Measurements from ENCODE around the gene THUMPD3. TPM values are rescaled to one million over a fixed set of nuclear protein-coding genes. Genes with fewer than 3 reads are reported as not detected.

The THUMPD3 gene
- total RNA-seq, 4 donors from 2014 or later, result 5.4 to 26.9 (median 19.4) TPM

DNA sequence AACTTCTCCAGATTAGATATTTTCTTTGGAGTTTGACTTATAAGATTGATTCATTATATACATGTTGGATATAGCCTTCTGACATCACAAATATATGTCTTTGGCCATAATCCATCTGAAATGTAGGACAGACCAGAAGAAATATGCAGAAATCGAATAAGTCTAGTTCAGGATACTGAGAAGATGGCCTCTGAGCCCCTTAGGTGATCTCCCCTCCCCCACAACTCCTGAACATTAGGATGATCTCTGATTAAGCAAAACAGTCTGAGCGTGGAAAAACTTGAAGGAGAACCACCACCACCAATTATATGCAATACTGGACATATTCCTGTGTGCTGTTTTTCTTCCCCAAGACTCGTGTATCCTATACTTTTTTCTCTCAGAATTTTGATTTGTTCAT, 37.8 kb downstream of the THUMPD3 start:
- H3K4me3 ChIP-seq, result no peak overlapping the region
- H3K27ac ChIP-seq, result peak overlapping the region; percentile 98 to 99 (median 98)
- no peaks in the 10 kb centered on the region for H3K9me3 ChIP-seq
- 15 to 24% methylated on average over 3 of the region's 3 CpGs for WGBS, 2 donors (ENCODE audit: low coverage in 1 of 2)
- H3K27me3 ChIP-seq, result no peaks in the 10 kb centered on the region
- in situ Hi-C loops (cut with MboI; ENCODE audit: low pct_ligation_motif_present in 1 of 4, low pct_unique_long_range_greater_than_20kb in 1 of 4, low sequenced_read_pairs in 3 of 4) (no loop called here), intact Hi-C loops (cut with DNase I; ENCODE audit: low total_unique reads) (no loop called here)
- no peak for DNase-seq
- no peak for TF ChIP-seq EP300 (IDR thresholded peaks at IDR 0.05; ENCODE audit: low read depth)
- TF ChIP-seq POLR2AphosphoS5 (IDR thresholded peaks at IDR 0.05), result no peak
- TF ChIP-seq POLR2A (IDR thresholded peaks at IDR 0.05), result no peak
- no peak for TF ChIP-seq CTCF (IDR thresholded peaks at IDR 0.05)
- no peaks in the 10 kb centered on the region for H3K36me3 ChIP-seq
- peaks cover 50 to 71% (median 61%) of the 10 kb centered on the region in 4 donors for H3K4me1 ChIP-seq

- H3K27ac ChIP-seq, result peak overlapping the region; percentile 98 to 99 (median 98)
- intact Hi-C loops (cut with DNase I; ENCODE audit: low total_unique reads) (no loop called here), in situ Hi-C loops (cut with MboI; ENCODE audit: low pct_ligation_motif_present in 1 of 4, low pct_unique_long_range_greater_than_20kb in 1 of 4, low sequenced_read_pairs in 3 of 4) (no loop called here)
- H3K36me3 ChIP-seq, result no peaks in the 10 kb centered on the region
- H3K9me3 ChIP-seq, result no peaks in the 10 kb centered on the region
- no peak overlapping the region for H3K4me3 ChIP-seq
- TF ChIP-seq EP300 (IDR thresholded peaks at IDR 0.05; ENCODE audit: low read depth) (no peak), CTCF (IDR thresholded peaks at IDR 0.05) (no peak), POLR2A (IDR thresholded peaks at IDR 0.05) (no peak), POLR2AphosphoS5 (IDR thresholded peaks at IDR 0.05) (no peak)
- H3K4me1 ChIP-seq, result peaks cover 51 to 78% (median 65%) of the 10 kb centered on the region in 4 donors
- no peaks in the 10 kb centered on the region for H3K27me3 ChIP-seq
- DNase-seq, result no peak
- 19 to 40% methylated on average over 3 to 4 of the region's 4 CpGs for WGBS, 2 donors (ENCODE audit: low coverage in 1 of 2)
These were observed 39.1 kb downstream of the THUMPD3 start for GRCh38 chr3:9401986-9402385.

DNA sequence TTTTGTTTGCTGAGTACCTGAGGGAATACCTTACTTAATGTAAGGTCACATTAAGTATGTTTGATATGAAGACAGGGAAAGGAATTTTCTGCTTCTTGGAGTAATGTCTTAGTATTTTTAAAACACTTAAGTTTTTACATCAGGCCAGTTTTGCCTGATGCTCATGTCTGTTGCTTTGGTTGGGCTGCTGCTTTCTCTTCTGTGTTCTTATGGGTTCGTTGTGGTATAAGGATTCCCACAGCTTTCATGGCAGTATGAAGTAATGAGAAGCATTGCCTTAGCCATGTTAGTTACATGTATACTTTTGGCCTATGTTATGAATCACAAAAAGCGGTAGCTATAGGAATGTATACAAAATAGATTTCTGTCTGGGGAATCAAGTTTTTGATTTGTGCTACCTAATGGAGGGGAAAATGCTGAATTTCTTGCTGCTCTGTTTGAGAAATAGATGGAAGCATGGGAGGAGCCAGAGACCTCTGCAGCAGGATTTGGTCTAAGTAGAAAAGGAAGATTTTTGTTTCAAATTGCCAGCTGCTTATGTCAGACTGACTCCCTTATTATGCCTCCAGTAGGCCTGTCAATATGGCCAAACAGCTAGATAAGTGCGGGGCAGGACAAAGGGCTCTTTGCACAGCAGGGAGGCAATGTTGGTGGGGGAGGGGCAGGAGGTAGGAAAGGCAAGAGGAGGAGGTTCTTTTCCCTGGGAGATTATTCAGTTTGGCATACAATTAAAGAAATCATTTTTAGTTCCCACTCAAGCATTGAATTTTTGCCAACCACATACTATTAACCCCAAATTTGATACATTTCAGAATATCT, 39.8 kb downstream of the THUMPD3 start:
- Histone ChIP-seq H3K27ac (peak overlapping the region; percentile 98 to 99 (median 98)), H3K4me3 (peak overlapping the region in 1 of 4 donors; percentile 2), H3K36me3 (no peaks in the 10 kb centered on the region), H3K4me1 (peaks cover 51 to 84% (median 68%) of the 10 kb centered on the region in 4 donors), H3K9me3 (no peaks in the 10 kb centered on the region), H3K27me3 (no peaks in the 10 kb centered on the region)
- TF ChIP-seq POLR2AphosphoS5 (IDR thresholded peaks at IDR 0.05) (no peak), EP300 (IDR thresholded peaks at IDR 0.05; ENCODE audit: low read depth) (no peak), CTCF (IDR thresholded peaks at IDR 0.05) (no peak), POLR2A (IDR thresholded peaks at IDR 0.05) (no peak)
- in situ Hi-C loops (cut with MboI; ENCODE audit: low pct_ligation_motif_present in 1 of 4, low pct_unique_long_range_greater_than_20kb in 1 of 4, low sequenced_read_pairs in 3 of 4) (no loop called here), intact Hi-C loops (cut with DNase I; ENCODE audit: low total_unique reads) (no loop called here)
- peak; percentile 74 for DNase-seq
- WGBS, 2 donors (ENCODE audit: low coverage in 1 of 2), result 25 to 39% methylated on average over 3 of the region's 3 CpGs

DNA sequence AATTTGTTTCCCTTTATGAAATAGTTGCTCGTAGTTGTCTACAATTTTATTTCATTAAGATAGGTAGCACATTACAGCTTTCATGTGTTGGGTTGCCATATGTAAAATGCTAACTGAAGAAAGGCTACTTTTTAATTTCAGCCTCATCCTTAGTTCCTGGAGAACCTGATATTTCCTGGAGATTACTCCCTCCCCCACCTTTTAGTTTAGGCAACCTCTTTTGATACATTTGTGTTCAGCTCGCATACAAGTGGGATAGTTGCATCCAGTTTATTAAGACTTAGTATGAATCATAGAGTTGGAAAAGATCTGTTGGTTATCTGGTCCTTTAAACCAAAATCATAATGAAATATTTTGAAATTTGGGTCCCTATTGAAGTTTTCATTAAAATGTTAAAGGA, 40.6 kb downstream of the THUMPD3 start:
- 56 to 60% methylated on average over 2 of the region's 2 CpGs for WGBS, 2 donors (ENCODE audit: low coverage in 1 of 2)
- H3K4me1 ChIP-seq, result peaks cover 51 to 92% (median 72%) of the 10 kb centered on the region in 4 donors
- peak overlapping the region in 3 of 4 donors; percentile 98 to 99 (median 98) for H3K27ac ChIP-seq
- H3K4me3 ChIP-seq, result no peak overlapping the region
- TF ChIP-seq CTCF (IDR thresholded peaks at IDR 0.05), result no peak
- no peak for TF ChIP-seq POLR2AphosphoS5 (IDR thresholded peaks at IDR 0.05)
- TF ChIP-seq EP300 (IDR thresholded peaks at IDR 0.05; ENCODE audit: low read depth), result no peak
- TF ChIP-seq POLR2A (IDR thresholded peaks at IDR 0.05), result no peak
- in situ Hi-C loops (cut with MboI; ENCODE audit: low pct_ligation_motif_present in 1 of 4, low pct_unique_long_range_greater_than_20kb in 1 of 4, low sequenced_read_pairs in 3 of 4) (no loop called here), intact Hi-C loops (cut with DNase I; ENCODE audit: low total_unique reads) (no loop called here)
- H3K27me3 ChIP-seq, result no peaks in the 10 kb centered on the region
- H3K9me3 ChIP-seq, result no peaks in the 10 kb centered on the region
- no peaks in the 10 kb centered on the region for H3K36me3 ChIP-seq
- DNase-seq, result no peak

Data from transverse colon (tissue), 4 donors.